ENCODE results near the gene GMIP.
"Not testable (repeated sequence)": the region's sequence is repeated elsewhere in the genome, so short reads cannot be mapped to it uniquely, and the experiment has no call there.

Gene GMIP

DNA sequence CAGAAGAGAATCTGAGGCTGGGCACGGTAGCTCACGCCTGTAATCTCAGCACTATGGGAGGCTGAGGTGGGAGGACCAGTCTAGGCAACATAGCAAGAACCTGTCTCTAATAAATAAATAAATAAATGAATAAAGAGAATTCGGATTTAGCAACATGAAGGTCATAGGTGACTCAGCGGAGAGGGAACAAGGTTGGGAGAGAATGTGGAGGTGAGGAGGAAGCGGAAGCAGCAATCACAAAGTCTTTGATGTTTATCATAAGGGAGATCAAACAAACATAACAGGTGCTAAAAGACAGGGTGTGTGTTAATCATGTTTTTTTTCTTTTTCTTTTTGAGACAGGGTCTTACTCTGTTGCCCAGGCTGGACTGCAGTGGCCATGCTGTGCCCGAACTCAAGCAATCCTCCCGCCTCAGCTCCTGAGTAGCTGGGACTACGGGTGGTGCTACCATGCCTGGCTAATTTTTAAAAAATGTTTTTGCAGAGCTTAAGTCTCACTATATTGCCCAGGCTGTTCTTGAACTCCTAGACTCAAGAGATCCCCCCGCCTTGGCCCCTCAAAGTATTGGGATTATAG, 41.2 kb downstream of the GMIP start:
- Histone ChIP-seq H3K9me3 (ENCODE audit: control insufficient read depth, insufficient read depth, low read length) (no peaks in the 10 kb centered on the region), H3K9ac (ENCODE audit: low read depth, low read length) (no peak overlapping the region), H3K27ac (ENCODE audit: low read depth, low read length) (peak overlapping the region; percentile 37), H3K4me1 (ENCODE audit: control insufficient read depth, insufficient read depth, low read length) (peaks cover 10% of the 10 kb centered on the region), H3K36me3 (ENCODE audit: control insufficient read depth, insufficient read depth, low read length) (no peaks in the 10 kb centered on the region), H3K27me3 (ENCODE audit: control insufficient read depth, insufficient read depth, low read length) (no peaks in the 10 kb centered on the region), H3K4me3 (ENCODE audit: low read depth, low read length) (no peak overlapping the region)

DNA sequence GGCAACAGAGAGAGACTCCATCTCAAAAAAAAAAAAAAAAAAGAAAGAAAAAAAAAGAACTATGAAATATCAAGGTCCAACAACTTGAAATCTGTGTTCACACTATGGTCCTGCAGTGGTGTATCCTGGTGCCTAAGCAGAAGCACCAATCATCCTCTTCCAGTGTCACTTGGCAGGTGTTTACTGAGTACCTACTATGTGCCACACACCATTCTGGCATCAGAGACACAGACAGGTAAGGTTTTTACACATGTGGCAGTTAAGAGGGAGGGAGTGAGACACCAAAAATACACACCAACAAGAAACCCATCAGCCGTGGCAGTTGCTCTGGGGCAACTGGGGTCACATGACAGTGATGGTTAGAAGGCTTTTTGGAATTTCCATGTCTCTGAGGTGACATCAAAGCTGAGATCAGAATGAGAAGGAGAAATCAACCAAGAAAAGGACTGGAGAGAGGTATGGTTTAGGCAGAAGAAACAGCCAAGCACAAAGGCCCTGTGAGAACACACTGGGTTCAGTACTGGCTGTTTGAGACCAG, 42.6 kb downstream of the GMIP start:
- H3K9me3 ChIP-seq (ENCODE audit: control insufficient read depth, insufficient read depth, low read length), result no peaks in the 10 kb centered on the region
- no peak overlapping the region for H3K9ac ChIP-seq (ENCODE audit: low read depth, low read length)
- peaks cover 10% of the 10 kb centered on the region for H3K4me1 ChIP-seq (ENCODE audit: control insufficient read depth, insufficient read depth, low read length)

DNA sequence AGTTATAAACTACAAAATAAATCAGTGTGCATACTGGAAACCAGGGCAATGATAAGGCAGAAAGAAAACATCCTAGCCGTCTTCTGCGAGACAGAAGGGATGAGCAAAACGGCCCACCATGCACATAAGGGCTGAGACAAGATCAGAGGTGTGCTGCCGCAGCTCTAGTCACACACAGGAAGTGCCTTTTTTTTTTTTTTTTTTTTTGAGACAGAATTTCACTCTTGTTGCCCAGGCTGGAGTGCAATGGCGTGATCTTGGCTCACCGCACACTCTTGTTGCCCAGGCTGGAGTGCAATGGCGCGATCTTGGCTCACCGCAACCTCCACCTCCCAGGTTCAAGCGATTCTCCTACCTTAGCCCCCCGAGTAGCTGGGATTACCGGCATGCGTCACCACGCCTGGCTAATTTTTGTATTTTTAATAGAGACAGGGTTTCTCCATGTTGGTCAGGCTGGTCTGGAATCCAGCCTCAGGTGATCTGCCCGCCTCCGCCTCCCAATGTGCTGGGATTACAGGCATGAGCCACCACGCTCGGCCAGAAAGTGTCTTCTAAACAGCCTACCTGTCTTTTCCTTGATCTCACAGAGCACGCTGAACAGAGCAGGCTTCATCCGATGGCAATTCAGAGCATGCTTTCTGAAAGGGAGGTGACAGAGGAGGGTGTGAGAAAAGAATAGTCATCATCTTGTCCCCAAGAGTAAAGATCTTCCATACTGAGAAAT, 44.6 kb downstream of the GMIP start:
- H3K36me3 ChIP-seq (ENCODE audit: control insufficient read depth, insufficient read depth, low read length); H3K27ac ChIP-seq (ENCODE audit: low read depth, low read length); H3K4me3 ChIP-seq (ENCODE audit: low read depth, low read length); H3K9ac ChIP-seq (ENCODE audit: low read depth, low read length); H3K4me1 ChIP-seq (ENCODE audit: control insufficient read depth, insufficient read depth, low read length); H3K27me3 ChIP-seq (ENCODE audit: control insufficient read depth, insufficient read depth, low read length); H3K9me3 ChIP-seq (ENCODE audit: control insufficient read depth, insufficient read depth, low read length): not testable (repeated sequence)

More for the DNA sequence above, 42.6 kb downstream of the GMIP start:
- Histone ChIP-seq H3K27ac (ENCODE audit: low read depth, low read length) (no peak overlapping the region), H3K36me3 (ENCODE audit: control insufficient read depth, insufficient read depth, low read length) (no peaks in the 10 kb centered on the region), H3K27me3 (ENCODE audit: control insufficient read depth, insufficient read depth, low read length) (no peaks in the 10 kb centered on the region), H3K4me3 (ENCODE audit: low read depth, low read length) (no peak overlapping the region)

DNA sequence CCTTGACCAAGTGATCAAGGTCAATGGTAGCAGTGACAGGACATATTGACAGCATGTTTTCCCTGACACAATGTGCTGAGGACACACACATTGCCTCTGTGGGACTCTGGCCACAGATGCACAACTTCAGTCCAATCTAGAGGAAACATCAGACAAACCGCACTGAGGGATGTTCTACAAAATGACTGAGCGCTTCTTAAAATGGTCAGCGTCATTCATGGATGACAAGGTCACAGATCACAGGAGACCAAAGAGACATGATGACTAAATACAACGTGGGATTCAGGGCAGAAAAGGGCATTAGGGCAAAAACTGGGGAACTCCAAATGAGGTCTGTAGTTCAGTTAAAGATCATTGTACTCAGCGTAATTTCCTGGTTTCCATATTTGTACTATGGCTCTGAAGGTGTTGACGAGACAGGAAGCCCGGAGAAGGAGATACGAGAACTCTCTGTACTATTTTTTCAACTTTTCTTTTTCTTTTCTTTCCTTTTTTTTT, 45.6 kb downstream of the GMIP start:
- Histone ChIP-seq H3K36me3 (ENCODE audit: control insufficient read depth, insufficient read depth, low read length) (no peaks in the 10 kb centered on the region), H3K9me3 (ENCODE audit: control insufficient read depth, insufficient read depth, low read length) (no peaks in the 10 kb centered on the region), H3K4me3 (ENCODE audit: low read depth, low read length) (no peak overlapping the region), H3K27me3 (ENCODE audit: control insufficient read depth, insufficient read depth, low read length) (no peaks in the 10 kb centered on the region), H3K9ac (ENCODE audit: low read depth, low read length) (no peak overlapping the region), H3K4me1 (ENCODE audit: control insufficient read depth, insufficient read depth, low read length) (peaks cover 7% of the 10 kb centered on the region), H3K27ac (ENCODE audit: low read depth, low read length) (no peak overlapping the region)

DNA sequence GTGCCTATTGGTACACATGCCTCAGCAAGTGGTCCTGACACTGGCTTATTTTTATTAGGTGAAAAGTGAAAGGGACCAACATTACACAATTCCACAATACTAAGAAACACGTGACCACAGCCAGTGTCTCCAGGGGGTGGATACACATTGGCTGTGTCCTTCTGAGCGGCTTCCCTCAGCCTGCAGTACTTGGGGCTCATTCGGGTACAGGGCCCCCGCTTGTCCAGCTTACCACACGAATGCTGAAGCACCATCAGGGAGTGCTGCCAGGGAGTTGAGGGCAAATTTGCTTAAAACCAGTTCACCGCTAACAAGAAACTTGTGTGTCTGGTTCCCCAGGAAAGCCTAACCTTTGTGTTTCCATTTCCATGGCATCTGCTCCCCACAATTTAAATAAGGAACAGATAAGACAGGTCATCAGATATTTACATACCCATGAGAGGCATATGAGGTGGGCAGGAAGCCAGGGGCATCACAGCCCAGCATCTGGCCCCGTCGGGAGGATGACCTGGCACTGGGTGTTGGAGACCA, 48.2 kb downstream of the GMIP start:
- Histone ChIP-seq H3K27me3 (ENCODE audit: control insufficient read depth, insufficient read depth, low read length) (no peaks in the 10 kb centered on the region), H3K27ac (ENCODE audit: low read depth, low read length) (no peak overlapping the region), H3K4me3 (ENCODE audit: low read depth, low read length) (no peak overlapping the region), H3K9ac (ENCODE audit: low read depth, low read length) (no peak overlapping the region), H3K9me3 (ENCODE audit: control insufficient read depth, insufficient read depth, low read length) (no peaks in the 10 kb centered on the region), H3K36me3 (ENCODE audit: control insufficient read depth, insufficient read depth, low read length) (no peaks in the 10 kb centered on the region), H3K4me1 (ENCODE audit: control insufficient read depth, insufficient read depth, low read length) (peaks cover 11% of the 10 kb centered on the region)

DNA sequence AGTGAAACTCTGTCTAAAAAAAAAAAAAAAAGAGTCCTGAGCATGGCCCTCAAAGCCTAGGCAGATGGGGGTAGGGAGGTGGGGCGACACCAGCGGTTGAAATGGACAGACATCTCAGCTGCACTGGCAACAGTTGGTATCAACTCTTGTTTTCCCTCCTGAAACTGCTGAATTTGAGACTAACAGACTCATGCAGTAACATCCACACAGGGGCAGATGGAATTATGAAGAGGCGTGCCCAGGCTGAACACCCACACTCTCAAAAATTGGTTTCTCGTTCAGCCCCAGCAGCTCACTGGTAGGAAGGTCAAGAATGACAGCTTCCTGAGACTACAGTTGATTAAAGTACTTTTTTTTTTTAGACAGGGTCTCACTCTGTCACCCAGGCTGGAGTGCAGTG, 49.1 kb downstream of the GMIP start:
- Histone ChIP-seq H3K27me3 (ENCODE audit: control insufficient read depth, insufficient read depth, low read length) (no peaks in the 10 kb centered on the region), H3K9me3 (ENCODE audit: control insufficient read depth, insufficient read depth, low read length) (no peaks in the 10 kb centered on the region), H3K9ac (ENCODE audit: low read depth, low read length) (no peak overlapping the region), H3K4me1 (ENCODE audit: control insufficient read depth, insufficient read depth, low read length) (peaks cover 11% of the 10 kb centered on the region), H3K27ac (ENCODE audit: low read depth, low read length) (no peak overlapping the region), H3K4me3 (ENCODE audit: low read depth, low read length) (no peak overlapping the region), H3K36me3 (ENCODE audit: control insufficient read depth, insufficient read depth, low read length) (no peaks in the 10 kb centered on the region)

DNA sequence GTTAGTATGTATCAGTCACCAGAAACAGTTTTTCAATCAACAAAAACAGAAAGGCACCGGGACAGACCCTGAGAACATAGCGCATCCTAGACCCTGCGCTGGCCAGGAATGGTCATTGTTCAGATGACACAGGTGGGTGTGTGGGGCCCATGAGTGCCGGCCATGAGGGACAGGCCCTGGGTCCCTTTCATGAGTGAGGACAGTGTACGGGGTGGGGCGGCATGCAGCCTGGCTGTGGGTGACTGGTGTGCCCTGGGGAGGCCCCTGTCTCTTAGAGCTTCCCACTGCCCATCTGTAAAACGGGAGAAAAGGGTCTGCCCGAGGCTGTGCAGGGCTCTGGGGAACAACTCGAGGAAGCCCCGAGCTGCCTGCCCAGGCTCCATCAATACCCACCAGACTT, 50.8 kb downstream of the GMIP start:
- H3K36me3 ChIP-seq (ENCODE audit: control insufficient read depth, insufficient read depth, low read length), result no peaks in the 10 kb centered on the region

DNA sequence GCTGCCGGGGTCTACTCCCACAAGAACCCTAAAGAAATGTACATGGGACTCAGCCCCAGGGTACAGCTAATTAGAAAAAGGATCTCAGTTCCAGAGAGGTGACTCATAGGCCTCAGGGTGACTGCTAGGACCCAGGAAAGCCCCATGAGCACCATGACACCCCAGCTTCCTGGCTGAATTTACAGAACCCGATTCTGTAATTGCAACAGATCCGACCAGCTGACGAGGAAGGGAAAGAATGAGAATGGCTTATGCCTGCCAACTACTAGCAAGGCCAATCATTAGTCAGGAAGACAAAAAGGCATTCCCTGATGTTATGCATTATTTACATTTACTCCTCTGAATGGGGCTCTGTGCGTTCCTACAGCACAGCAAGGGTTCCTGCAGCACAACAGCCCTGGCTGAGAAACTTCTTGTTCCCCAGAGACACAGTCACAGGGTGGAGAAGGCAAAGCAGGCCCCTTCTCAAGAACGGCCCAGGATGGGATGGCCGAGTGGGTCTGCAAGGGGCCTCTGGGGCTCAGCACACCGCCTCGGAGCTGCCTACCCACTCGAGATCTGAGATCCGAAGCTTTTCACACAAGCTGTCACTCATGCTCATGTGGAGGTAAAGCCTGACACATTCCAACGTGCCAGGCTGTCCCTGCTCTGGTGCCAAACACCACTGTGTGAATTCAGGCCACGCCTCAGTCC, 52.2 kb downstream of the GMIP start:
- H3K9me3 ChIP-seq (ENCODE audit: control insufficient read depth, insufficient read depth, low read length), result no peaks in the 10 kb centered on the region
- peaks cover 11% of the 10 kb centered on the region for H3K4me1 ChIP-seq (ENCODE audit: control insufficient read depth, insufficient read depth, low read length)
- H3K9ac ChIP-seq (ENCODE audit: low read depth, low read length), result peak overlapping the region; percentile 2; the same call in 1 of the 2 replicates
- no peaks in the 10 kb centered on the region for H3K27me3 ChIP-seq (ENCODE audit: control insufficient read depth, insufficient read depth, low read length)
- H3K27ac ChIP-seq (ENCODE audit: low read depth, low read length), result peak overlapping the region; percentile 90
- H3K4me3 ChIP-seq (ENCODE audit: low read depth, low read length), result no peak overlapping the region
- H3K36me3 ChIP-seq (ENCODE audit: control insufficient read depth, insufficient read depth, low read length), result no peaks in the 10 kb centered on the region

More for the DNA sequence above, 50.8 kb downstream of the GMIP start:
- no peak overlapping the region for H3K27ac ChIP-seq (ENCODE audit: low read depth, low read length)
- no peak overlapping the region for H3K9ac ChIP-seq (ENCODE audit: low read depth, low read length)
- peaks cover 11% of the 10 kb centered on the region for H3K4me1 ChIP-seq (ENCODE audit: control insufficient read depth, insufficient read depth, low read length)
- no peaks in the 10 kb centered on the region for H3K9me3 ChIP-seq (ENCODE audit: control insufficient read depth, insufficient read depth, low read length)
- H3K27me3 ChIP-seq (ENCODE audit: control insufficient read depth, insufficient read depth, low read length), result no peaks in the 10 kb centered on the region
- H3K4me3 ChIP-seq (ENCODE audit: low read depth, low read length), result no peak overlapping the region

DNA sequence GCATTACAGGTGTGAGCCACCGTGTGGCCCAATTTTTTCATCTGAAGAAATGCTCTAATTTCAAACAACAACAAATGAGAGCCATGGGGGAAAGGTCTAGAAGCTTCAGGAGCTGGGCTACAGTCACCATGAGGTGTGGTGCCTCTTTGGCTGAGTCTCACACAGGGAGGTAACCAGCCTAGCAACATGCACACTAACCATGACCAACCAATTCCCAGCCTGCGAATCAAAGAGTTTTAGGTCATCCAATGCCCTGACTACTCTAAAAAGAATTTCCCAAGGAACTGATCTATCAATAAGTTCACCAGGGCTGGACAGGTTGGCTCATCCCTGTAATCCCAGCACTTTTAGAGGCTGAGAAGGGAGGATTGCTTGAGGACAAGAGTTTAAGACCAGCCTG, 54.9 kb downstream of the GMIP start:
- Histone ChIP-seq H3K27me3 (ENCODE audit: control insufficient read depth, insufficient read depth, low read length) (no peaks in the 10 kb centered on the region), H3K9me3 (ENCODE audit: control insufficient read depth, insufficient read depth, low read length) (no peaks in the 10 kb centered on the region), H3K4me1 (ENCODE audit: control insufficient read depth, insufficient read depth, low read length) (peaks cover 11% of the 10 kb centered on the region), H3K9ac (ENCODE audit: low read depth, low read length) (no peak overlapping the region), H3K27ac (ENCODE audit: low read depth, low read length) (no peak overlapping the region), H3K4me3 (ENCODE audit: low read depth, low read length) (no peak overlapping the region), H3K36me3 (ENCODE audit: control insufficient read depth, insufficient read depth, low read length) (no peaks in the 10 kb centered on the region)

DNA sequence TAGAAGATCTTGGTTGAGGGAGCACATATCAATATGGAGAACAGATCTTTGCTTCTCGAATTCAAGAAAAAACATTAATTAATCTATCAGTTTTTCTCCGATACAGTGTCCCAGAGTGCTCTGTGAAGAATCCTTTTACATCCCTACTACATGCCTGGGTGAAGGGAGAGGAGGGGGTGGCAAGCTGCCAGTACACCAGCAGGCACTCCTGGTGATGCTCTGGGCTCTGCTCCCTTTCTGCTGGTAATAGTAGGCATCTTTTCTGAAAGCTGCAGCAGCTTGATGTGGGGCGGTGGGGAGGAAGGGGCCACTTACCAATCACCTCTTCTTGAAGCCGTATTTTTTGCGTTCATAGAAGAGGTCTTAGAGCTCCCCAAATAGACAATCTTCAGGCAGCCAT, 55.7 kb downstream of the GMIP start:
- Histone ChIP-seq H3K4me3 (ENCODE audit: low read depth, low read length) (no peak overlapping the region), H3K27me3 (ENCODE audit: control insufficient read depth, insufficient read depth, low read length) (no peaks in the 10 kb centered on the region), H3K36me3 (ENCODE audit: control insufficient read depth, insufficient read depth, low read length) (no peaks in the 10 kb centered on the region), H3K4me1 (ENCODE audit: control insufficient read depth, insufficient read depth, low read length) (peaks cover 11% of the 10 kb centered on the region), H3K27ac (ENCODE audit: low read depth, low read length) (no peak overlapping the region), H3K9me3 (ENCODE audit: control insufficient read depth, insufficient read depth, low read length) (no peaks in the 10 kb centered on the region), H3K9ac (ENCODE audit: low read depth, low read length) (no peak overlapping the region)

DNA sequence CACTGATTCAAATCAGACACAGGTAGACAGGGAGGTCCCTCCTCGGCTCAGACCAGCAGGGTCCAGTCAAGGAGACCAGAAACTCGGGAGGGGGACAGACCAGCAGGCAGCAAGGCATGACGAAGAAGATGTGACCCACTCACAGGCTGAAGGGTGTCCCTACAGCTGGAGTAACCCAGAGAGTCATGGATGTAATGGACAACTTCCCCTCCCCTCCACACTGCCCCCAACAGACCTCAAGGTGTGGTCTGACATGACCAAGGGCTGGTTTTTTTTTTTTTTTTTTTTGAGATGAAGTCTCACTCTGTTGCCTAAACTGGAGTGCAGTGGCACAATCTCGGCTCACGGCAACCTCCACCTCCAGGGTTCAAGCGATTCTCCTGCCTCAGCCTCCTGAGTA, 59.1 kb downstream of the GMIP start:
- no peak overlapping the region for H3K4me3 ChIP-seq (ENCODE audit: low read depth, low read length)
- no peaks in the 10 kb centered on the region for H3K27me3 ChIP-seq (ENCODE audit: control insufficient read depth, insufficient read depth, low read length)
- H3K9ac ChIP-seq (ENCODE audit: low read depth, low read length), result no peak overlapping the region
- H3K9me3 ChIP-seq (ENCODE audit: control insufficient read depth, insufficient read depth, low read length), result no peaks in the 10 kb centered on the region
- no peak overlapping the region for H3K27ac ChIP-seq (ENCODE audit: low read depth, low read length)
- no peaks in the 10 kb centered on the region for H3K4me1 ChIP-seq (ENCODE audit: control insufficient read depth, insufficient read depth, low read length)
- no peaks in the 10 kb centered on the region for H3K36me3 ChIP-seq (ENCODE audit: control insufficient read depth, insufficient read depth, low read length)
